GM18498 (cell line): ENCODE measurements around the gene GGA1.

Source experiments
- ATAC-seq: cut with Tn5 transposase; IDR thresholded peaks from one replicate; pipeline ENCODE4 v1.9.1; 2021; ENCODE audit warnings: mild to moderate bottlenecking, moderate library complexity; ENCODE audit not compliant: unreplicated experiment

Gene GGA1

GRCh38 chr22:37627121-37627520 is 18.5 kb downstream of the GGA1 start:
- no peak for ATAC-seq

DNA sequence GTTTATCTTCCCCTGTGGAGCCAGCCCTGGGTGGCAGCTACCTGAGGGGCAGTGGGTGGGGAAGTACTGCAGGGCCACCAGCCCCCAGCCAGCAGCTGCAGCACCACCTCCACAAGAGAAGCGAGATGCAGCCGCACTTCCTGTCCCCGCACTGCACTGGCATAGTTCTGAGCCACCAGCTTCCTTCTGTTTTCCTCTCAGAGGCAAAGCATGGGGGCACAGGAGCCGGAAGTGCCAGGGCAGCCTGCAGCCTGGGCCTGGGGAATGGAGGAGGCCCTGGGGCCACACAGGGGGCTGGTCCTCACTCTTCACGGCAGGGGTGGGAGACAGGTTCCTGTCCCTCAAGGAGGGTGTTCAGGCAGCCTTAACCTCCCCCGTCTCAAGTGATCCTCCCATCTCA is 18.9 kb downstream of the GGA1 start:
- ATAC-seq = no peak

DNA sequence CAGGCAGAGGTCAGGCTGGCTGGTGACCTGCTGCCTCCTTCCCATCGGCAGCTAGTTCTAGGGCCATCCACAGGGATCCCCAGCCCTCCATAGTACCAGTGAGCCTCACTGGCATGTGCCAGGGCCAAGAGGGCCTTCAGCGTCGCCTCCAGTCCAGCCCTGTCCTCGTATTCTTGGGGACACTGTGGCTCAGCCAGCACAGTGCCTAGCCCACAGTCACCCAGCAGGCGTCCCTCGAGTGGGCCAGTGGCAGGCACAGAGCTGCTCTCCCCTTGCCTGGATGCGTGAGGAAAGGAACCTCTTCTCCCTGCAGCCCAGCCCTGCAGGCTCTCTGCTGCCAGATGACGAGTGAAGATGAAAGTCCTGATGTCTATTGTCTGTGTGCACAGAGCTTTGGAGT is 20.2 kb downstream of the GGA1 start:
- no peak for ATAC-seq

DNA sequence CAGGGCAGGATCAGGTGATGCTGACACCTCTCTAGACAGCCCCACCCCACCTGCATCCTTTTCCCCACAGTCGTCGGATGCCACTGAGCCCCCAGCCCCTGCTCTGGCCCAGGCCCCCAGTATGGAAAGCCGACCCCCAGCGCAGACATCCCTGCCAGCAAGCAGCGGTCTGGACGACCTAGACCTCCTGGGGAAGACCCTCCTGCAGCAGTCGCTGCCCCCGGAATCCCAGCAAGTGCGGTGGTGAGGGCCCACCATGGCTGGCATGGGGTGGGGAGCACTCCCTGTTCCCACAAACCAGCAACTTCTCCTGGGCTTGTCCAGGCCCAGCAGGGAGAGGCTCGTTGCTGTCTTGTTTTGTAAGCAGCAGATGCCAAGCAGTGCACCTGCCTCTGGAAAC is 21.3 kb downstream of the GGA1 start:
- ATAC-seq = no peak

DNA sequence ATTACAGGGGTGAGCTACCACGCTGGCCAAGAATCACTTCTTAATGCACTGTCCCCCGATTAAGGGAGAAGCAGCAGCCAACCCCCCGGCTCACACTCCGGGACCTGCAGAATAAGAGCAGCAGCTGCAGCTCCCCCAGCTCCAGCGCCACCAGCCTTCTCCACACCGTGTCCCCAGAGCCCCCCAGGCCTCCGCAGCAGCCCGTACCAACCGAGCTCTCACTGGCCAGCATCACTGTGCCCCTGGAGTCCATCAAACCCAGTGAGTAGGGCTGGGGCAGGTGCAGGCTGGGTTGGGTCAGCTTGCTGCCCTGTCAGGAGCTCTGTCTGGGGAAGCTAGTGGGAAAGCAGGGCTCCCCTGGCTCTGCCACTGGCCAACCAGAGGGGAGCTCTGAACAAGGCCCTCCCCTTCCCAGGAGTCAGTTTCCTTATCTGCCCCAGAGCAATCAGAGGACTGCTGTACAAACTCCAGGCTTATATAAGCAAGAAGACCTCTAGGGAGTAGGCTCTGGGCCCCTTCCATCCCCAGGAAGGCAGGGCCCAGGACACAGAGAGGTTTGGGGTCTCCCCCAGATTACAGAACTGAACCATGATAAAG is 22.3 kb downstream of the GGA1 start:
- no peak for ATAC-seq

DNA sequence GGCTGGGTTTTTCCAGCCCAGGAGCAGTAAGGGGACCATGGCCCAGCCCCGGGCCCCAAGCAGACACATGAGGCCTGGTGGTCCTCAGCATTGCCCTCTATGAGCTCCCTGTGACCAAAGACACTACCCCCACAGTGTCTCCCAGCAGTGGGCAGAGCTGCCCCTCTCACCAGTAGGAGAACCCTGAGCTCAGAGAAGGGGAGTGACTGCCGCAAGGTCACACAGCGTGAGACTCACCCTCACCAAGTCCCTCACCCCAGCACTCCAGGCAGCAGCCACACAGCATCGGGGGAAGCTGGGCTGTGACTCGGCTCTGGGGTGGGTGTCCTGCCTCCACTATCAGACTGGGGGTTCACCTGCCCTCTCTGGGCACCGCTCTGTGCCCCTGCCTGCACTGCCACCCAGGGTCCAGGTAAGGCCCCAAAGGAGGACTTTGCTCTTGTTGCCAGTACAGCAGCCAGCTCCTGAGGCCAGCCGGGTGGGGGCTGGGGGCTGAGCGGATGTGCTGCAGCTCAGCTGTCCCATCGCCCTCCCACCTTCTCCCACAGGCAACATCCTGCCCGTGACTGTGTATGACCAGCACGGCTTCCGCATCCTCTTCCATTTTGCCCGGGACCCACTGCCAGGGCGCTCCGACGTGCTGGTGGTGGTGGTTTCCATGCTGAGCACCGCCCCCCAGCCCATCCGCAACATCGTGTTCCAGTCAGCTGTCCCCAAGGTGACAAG is 23.0 kb downstream of the GGA1 start:
- no peak for ATAC-seq

DNA sequence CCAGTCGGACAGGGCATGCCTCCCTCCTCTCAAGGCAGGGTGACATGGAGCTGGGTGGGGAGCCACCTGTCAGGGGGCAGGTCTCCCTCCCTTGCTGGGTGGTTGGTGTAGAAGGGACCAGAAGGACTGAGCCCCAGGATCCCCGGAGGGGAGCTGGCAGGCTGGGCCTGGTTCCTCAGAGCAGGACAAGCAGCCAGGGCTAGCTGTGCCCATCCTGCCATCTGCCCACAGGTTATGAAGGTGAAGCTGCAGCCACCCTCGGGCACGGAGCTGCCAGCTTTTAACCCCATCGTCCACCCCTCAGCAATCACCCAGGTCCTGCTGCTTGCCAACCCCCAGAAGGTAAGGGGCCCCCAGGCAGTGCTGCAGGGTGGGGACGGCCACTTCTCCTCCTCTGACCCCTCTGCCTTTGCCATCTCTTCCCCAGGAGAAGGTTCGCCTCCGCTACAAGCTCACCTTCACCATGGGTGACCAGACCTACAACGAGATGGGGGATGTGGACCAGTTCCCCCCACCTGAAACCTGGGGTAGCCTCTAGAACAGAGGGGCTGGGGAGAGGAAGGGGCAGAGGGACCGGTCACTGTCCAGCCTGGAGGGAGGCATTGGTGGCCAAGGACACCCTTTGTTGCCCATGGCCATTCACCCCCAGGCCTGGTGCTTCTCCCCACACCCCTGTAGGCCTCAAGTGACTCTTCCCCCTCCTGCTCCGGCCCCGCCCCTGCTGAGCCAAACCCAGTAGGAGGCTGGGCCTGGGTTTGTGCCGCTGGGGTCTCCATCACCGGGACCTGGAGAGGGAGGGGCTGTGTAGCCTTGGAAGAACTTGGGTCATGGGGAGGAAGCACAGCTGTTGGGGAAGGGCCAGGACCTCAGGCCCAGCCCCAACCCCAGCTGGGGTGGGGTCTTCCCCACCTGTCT is 23.8 kb downstream of the GGA1 start:
- ATAC-seq = peak; percentile 8

DNA sequence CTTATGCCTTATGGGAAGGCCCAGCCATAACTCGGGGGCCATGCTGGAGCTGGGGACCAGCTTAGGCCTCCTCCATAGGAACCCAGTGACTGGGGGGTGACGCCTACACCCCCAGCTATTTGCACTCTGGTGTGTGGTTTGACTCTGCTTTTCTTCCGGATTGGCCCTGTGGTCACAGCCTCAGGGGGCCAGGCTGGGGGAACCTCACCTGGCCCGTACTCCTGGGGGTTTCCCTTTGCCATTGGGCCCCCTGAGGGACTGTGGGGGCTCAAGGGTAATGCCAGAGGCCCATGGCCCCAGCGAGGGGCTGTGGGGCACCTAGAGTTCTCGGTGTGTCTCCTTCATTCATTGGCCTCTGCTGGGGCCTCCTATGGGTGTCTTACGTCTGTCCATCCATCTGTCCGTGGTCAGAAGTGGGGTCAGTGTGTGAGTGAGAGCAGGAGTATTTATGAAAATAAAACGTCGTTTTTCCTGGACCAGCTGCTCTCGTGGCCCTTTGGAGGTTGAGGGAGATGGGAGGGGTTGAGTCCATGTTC is 24.5 kb downstream of the GGA1 start:
- peak; percentile 55 for ATAC-seq

DNA sequence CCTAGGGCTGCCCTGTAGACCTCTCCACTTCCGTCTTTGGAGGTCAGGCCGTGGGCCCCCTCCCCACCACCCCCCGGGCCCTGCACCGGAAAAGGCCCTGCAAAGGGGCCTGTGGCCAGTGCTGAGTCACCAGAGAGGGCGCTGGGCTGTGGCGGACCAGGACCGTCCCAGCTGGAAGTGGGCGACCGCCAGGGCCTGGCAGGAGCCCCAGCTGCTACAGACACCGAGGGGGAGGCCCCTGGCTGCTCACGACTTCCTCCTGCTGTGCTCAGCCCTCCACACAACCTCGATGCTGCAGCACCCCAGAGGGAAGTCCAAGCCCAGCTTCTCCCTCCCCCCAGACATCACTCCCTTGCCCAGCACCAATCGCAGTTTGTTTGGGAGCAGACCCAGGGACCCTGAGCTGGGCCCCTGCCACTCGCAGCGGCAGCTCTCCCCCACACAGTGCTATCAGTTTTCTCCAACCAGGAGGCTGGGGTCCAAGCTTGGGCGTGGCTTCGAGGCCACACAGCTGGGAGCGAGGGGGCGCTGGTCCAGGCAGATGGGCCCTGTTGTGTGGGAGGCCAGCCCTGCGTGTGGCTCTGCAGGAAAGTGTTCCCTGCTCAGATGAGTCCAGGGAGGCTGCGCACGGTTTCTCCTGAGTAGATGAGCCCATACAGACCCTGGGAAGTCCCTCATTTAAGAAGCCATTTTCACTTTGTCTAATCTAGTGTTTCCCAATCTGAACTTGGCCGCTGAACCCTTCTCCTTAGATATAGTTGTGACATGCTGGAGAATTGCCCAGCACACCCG is 25.2 kb downstream of the GGA1 start:
- peak; percentile 53 for ATAC-seq

DNA sequence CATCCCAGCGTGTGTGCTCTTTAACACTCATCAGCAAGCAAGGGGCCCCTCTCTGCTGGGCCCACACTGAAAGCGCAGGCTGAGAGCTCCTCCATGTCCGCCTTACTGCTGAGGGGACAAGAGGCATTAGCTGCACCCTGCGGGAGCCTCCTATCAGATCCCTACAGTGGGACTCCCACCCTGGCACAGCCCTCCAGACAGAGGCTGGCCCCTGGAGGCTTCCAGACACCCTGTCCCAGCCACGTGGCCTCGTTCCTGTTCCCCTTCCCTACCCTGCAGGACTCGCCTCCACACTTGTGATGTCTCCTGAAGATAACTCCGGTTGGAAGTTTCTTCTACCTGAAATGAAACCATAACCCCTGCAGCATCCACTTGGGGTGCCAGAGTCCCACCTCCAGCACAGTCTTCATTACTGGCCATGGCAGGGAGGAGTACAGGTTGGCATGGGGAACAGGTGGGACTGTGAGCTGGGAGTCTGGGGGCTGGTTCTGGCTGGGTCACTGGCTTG is 25.8 kb downstream of the GGA1 start:
- no peak for ATAC-seq

DNA sequence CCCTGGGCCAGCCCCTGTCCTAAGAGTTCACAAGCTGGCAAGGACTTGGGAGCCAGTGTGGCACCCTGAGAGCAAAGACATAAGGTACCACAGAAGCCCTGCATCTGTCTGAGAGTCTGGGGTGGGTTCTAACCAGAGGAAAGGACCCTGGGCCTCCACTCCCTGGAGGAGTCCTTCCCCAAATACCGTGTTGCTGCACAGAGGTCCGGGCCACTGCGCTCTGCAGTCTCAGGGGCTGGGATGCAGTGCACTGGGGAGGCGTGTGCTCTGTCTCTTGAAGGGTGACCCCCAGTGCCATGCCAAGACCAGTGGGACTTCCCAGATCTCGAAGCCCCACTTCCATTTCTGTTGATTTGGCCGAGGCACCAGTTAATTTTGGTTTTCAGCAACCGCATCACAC is 26.5 kb downstream of the GGA1 start:
- ATAC-seq = no peak

DNA sequence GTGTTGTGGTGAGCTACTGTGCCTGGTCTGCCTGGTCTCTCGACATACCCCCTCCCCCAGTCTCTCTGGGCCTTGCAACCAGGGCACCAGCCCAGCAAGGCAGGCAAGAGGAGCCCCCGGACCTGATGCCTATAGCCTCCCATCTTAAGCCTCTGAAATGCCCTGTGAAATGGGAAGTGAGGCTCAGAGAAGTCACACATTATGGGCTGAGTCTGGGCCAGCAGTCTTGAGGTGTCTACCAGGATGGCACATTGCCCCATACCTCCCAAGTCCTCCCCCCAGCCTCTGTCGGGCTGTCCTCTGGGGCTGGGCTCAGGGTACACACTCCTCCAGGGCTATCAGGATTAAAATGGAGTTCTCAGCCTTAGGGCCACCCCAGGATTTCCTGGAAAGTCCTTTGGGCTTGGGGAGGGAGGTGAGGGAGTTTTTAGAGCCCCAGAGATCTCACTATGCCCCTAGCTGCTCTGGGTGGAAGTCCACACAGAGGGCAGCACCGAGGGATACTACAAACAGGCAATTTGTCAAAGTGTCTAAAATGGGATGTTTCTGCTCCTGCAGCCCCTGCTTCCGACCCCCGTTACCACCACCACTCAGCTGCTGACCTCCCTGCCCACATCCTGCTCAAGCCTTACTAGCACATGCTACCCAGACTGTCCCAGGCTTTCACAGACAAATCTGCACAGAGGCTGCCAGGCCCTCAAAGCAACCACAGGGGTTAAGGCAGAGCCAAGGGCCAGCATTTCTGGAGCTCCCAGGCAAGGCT is 27.7 kb downstream of the GGA1 start:
- ATAC-seq = no peak

- no peak for ATAC-seq
Observed at GRCh38 chr22:37636949-37637273, 28.3 kb downstream of the GGA1 start.

DNA sequence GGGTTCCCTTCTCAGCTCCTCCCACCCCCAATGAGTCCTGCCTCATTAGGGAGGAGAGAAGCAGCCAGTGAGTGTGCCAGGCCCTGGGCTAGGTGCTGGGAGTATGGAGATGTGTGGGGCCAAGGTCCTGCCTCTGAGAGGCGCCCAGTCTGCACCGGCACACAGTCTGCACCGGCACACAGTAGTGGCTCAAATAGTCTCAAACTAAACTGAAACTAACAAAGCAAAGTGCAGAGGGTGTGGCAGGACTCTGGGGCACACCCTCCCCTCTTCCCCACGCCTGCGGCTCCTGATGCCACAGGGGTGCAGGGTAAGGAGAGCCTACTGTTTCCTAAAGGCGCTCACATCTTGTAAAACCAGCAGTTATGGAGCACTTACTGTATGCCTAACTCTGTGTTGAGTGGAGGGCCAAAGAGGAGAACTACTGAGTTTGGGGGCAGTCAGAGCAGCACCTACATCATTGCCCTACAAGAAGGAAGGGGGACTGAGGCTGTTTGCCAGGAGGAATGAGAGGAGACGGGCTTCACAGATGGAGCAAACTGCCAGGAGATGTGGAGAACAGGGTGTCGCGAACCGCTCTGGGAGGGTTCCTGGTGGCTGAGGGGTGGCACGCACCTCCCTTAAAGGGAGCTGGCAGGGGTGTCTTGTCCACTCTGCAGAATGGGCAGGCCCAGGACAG is 29.9 kb downstream of the GGA1 start:
- ATAC-seq = no peak

- ATAC-seq = no peak
Observed at GRCh38 chr22:37639070-37639760, 30.6 kb downstream of the GGA1 start, which contains the start of gene SH3BP1. Gene SH3BP1, plus strand, starts transcription at chr22:37639669. Its CDS starts 119 bp downstream, at chr22:37639788.

DNA sequence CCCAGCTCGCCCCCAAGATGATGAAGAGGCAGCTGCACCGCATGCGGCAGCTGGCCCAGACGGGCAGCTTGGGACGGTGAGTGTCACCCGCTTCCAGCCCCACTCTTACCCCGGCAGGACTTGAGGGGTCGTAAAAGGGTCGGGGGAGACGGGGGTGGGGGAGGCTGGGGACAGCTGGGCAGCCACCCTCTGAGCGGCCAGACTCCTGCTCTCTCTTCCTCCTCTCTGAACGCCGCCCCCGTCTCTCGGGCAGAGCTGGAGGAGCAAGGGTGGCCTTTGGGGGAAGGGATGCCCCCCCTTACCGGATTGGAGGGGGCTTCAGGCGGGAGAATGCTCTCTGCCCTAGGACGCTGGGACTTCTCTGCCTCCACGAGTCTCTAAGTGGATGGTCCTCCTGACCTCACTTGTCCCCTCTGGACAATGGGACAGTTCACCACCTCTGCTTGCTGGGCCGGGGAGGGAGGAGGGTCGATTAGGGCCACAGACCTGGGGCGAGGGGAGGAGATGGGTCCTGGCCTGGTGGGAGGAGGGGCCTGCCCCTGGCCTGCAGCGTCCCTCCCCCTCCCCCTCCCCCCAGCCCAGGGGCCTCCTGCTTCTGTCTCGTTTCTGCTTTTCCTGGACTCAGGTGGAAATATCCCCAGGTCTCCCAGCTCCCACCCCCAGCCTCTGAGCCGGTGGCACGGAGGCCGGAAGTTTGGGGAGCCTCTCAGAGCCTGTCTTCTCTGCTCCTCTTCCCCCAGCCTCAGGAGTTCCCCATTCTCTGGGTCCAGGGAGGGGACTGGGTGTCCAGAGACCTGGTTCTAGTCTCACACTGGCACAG is 31.3 kb downstream of the GGA1 start:
- ATAC-seq = no peak

- ATAC-seq = no peak
Observed at GRCh38 chr22:37640591-37641560, 32.2 kb downstream of the GGA1 start.
